SK-N-SH (cell line): Measurements from ENCODE around the gene SMU1.

Experiments used
- ELF1 ChIP-seq: IDR thresholded peaks from 2 replicates; pipeline ENCODE4 v1.4.0; 2012
- EZH2phosphoT487 ChIP-seq: fragments of 200-600 bp; sonication (generic); IDR thresholded peaks from 2 replicates; pipeline ENCODE4 v1.6.1; 2017; ENCODE audit warnings: low read depth, mixed run types, mild to moderate bottlenecking, antibody characterized with exemption, moderate library complexity, borderline replicate concordance
- JUND ChIP-seq: IDR thresholded peaks from 2 replicates; pipeline ENCODE4 v1.4.0; 2012
- NFIC ChIP-seq: IDR thresholded peaks from 2 replicates; pipeline ENCODE4 v1.4.0; 2012; ENCODE audit warnings: borderline replicate concordance
- RAD21 ChIP-seq: IDR thresholded peaks from 2 replicates; pipeline ENCODE4 v1.6.1; 2012; ENCODE audit warnings: mild to moderate bottlenecking, low read length
- RFX5 ChIP-seq: IDR thresholded peaks from 2 replicates; pipeline ENCODE4 v1.6.1; 2012; ENCODE audit warnings: mild to moderate bottlenecking, improper control_type of control experiment, low read length
- TAF1 ChIP-seq: IDR thresholded peaks from 2 replicates; pipeline ENCODE4 v1.6.1; 2012; ENCODE audit warnings: low read depth, mild to moderate bottlenecking, low read length, moderate library complexity, borderline replicate concordance
- TF ChIP-seq, protein P1 (sequence below): fragments of 200-600 bp; sonication (generic); IDR thresholded peaks from 2 replicates; pipeline ENCODE4 v1.6.1; 2017; ENCODE audit warnings: antibody characterized with exemption, mild to moderate bottlenecking, moderate library complexity

DNA sequence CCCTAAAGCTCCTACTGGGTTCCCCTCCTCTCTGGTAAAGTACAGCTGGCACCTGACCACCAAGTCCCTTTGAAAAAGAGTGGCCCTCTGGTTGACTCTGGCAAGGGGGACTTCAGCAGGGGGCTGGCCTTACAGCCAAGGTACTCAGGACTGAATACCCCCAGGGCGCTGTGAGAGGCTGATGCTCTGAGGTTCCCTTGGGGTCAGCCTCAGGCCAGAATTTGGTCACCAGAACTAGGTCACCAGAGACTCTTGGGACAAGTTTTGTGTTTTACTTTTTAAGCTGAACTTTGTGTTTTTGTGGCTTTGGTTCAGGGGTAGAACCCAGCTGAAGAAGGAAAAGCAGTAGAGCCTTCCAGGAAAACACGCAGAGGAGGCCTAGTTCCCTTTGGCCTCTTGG is 23.3 kb upstream of the SMU1 start:
- TF ChIP-seq, protein P1, sequence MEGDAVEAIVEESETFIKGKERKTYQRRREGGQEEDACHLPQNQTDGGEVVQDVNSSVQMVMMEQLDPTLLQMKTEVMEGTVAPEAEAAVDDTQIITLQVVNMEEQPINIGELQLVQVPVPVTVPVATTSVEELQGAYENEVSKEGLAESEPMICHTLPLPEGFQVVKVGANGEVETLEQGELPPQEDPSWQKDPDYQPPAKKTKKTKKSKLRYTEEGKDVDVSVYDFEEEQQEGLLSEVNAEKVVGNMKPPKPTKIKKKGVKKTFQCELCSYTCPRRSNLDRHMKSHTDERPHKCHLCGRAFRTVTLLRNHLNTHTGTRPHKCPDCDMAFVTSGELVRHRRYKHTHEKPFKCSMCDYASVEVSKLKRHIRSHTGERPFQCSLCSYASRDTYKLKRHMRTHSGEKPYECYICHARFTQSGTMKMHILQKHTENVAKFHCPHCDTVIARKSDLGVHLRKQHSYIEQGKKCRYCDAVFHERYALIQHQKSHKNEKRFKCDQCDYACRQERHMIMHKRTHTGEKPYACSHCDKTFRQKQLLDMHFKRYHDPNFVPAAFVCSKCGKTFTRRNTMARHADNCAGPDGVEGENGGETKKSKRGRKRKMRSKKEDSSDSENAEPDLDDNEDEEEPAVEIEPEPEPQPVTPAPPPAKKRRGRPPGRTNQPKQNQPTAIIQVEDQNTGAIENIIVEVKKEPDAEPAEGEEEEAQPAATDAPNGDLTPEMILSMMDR: no peak
- TF ChIP-seq EZH2phosphoT487 (no peak), RAD21 (no peak), RFX5 (no peak), NFIC (no peak), JUND (no peak), ELF1 (no peak), TAF1 (no peak)
